ENCODE results near the gene TLK1. TPM values are rescaled to one million over a fixed set of nuclear protein-coding genes. Genes with fewer than 3 reads are reported as not detected.

Gene TLK1
- total RNA-seq, 1 donor from 2014 or later: 35.8 TPM

DNA sequence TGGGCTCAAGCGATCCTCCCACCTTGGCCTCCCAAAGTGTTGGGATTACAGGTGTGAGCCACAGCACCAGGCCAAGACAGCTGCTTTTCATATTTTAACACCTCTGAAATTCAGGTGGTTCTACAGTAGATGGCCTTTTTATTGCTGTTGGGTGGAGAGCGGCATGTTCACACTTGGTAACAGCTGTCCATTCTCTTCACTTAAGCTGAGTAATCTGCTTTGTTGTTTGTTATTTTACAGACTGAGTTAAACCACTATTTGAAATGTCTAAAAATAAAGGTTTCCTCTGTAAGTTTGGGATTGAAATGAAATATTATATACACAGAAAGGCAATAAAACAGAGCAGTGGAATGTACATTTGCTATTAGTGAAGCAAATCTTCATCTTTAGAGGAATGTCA lies 44.9 kb upstream of the TLK1 start:
- no peak for DNase-seq (ENCODE audit: extremely low spot score in 2 of 2)

DNA sequence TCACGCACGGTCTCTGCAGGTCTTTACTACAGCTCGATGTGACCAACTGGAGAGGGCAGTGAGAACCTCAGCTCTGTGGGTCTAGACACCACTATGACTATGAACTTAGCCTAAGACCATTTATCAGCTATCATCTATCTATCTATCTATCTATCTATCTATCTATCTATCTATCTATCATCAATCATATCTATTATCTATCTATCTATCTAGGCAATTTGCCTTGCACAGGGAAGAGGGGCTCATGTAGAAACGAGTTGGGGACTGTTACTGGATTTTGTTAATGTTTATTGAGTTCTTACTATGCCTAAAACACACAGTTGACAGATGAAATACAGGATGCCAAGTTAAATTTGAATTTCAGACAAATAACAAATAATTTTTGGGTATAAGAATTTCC lies 41.1 kb upstream of the TLK1 start:
- DNase-seq (ENCODE audit: extremely low spot score in 2 of 2): no peak
- Histone ChIP-seq H3K27me3 (no peaks in the 10 kb centered on the region), H3K9me3 (no peaks in the 10 kb centered on the region), H3K4me1 (no peaks in the 10 kb centered on the region), H3K36me3 (no peaks in the 10 kb centered on the region), H3K27ac (no peak overlapping the region), H3K4me3 (no peak overlapping the region)
- TF ChIP-seq CTCF (IDR thresholded peaks at IDR 0.05) (no peak), POLR2A (IDR thresholded peaks at IDR 0.05) (no peak), POLR2AphosphoS5 (IDR thresholded peaks at IDR 0.05; ENCODE audit: insufficient read depth in 1 of 2, low read depth in 1 of 2) (no peak)
- intact Hi-C loops (cut with DNase I): no loop called here

More for the DNA sequence above, 44.9 kb upstream of the TLK1 start:
- TF ChIP-seq POLR2A (IDR thresholded peaks at IDR 0.05): no peak
- TF ChIP-seq POLR2AphosphoS5 (IDR thresholded peaks at IDR 0.05; ENCODE audit: insufficient read depth in 1 of 2, low read depth in 1 of 2): no peak
- no peak for TF ChIP-seq CTCF (IDR thresholded peaks at IDR 0.05)
- no peak overlapping the region for H3K4me3 ChIP-seq
- no peaks in the 10 kb centered on the region for H3K27me3 ChIP-seq
- H3K27ac ChIP-seq: no peak overlapping the region
- H3K9me3 ChIP-seq: no peaks in the 10 kb centered on the region
- intact Hi-C loops (cut with DNase I): no loop called here
- no peaks in the 10 kb centered on the region for H3K4me1 ChIP-seq
- no peaks in the 10 kb centered on the region for H3K36me3 ChIP-seq

DNA sequence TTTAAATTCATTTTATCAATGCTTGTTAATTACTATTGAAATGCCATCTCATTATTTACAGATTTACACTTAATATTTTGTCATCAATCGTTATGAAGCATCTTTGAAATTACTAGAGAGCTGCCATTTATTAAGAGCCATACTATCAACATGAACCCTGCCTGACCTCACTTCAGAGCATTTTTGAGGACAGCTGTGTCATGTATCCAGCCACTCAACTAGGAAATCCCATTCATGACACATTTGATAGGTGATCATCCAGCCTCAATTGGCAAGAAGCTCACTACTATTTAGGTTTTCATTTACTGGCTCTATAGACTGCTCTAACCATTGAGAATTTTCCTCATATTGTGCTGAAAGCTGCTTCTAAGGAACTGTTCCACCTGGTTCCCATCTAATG lies 40.6 kb upstream of the TLK1 start:
- Histone ChIP-seq H3K27ac (no peak overlapping the region), H3K36me3 (no peaks in the 10 kb centered on the region), H3K4me1 (no peaks in the 10 kb centered on the region), H3K4me3 (no peak overlapping the region), H3K27me3 (no peaks in the 10 kb centered on the region), H3K9me3 (no peaks in the 10 kb centered on the region)
- TF ChIP-seq POLR2A (IDR thresholded peaks at IDR 0.05) (no peak), CTCF (IDR thresholded peaks at IDR 0.05) (no peak), POLR2AphosphoS5 (IDR thresholded peaks at IDR 0.05; ENCODE audit: insufficient read depth in 1 of 2, low read depth in 1 of 2) (no peak)
- no peak for DNase-seq (ENCODE audit: extremely low spot score in 2 of 2)
- intact Hi-C loops (cut with DNase I): no loop called here

DNA sequence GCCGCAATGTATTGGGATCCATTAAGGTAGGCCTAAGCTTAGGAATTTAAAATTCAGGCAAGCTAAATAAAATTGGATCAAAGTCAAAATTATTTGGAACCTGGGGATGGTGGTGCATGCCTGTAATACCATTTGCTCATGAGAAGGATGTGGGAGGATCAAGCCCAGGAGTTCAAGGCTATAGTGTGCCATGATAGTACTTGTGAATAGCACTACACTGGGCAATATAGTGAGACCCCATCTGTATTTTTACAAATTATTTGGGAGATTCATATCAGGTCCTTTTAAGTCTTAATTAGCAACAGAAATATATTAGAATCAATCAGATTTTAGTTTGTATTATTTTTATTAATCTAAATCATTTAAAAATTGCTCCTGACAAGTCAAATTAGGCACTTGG lies 39.8 kb upstream of the TLK1 start:
- intact Hi-C loops (cut with DNase I): no loop called here

GRCh38 chr2:171191021-171191420 lies 30.3 kb upstream of the TLK1 start:
- Histone ChIP-seq H3K4me1 (no peaks in the 10 kb centered on the region), H3K27me3 (no peaks in the 10 kb centered on the region), H3K4me3 (no peak overlapping the region), H3K36me3 (no peaks in the 10 kb centered on the region), H3K27ac (no peak overlapping the region), H3K9me3 (no peaks in the 10 kb centered on the region)
- intact Hi-C loops (cut with DNase I): no loop called here
- no peak for DNase-seq (ENCODE audit: extremely low spot score in 2 of 2)
- TF ChIP-seq POLR2AphosphoS5 (IDR thresholded peaks at IDR 0.05; ENCODE audit: insufficient read depth in 1 of 2, low read depth in 1 of 2) (no peak), CTCF (IDR thresholded peaks at IDR 0.05) (no peak), POLR2A (IDR thresholded peaks at IDR 0.05) (no peak)

More for the DNA sequence above, 39.8 kb upstream of the TLK1 start:
- Histone ChIP-seq H3K27me3 (no peaks in the 10 kb centered on the region), H3K4me3 (no peak overlapping the region), H3K27ac (no peak overlapping the region), H3K36me3 (no peaks in the 10 kb centered on the region), H3K4me1 (no peaks in the 10 kb centered on the region), H3K9me3 (no peaks in the 10 kb centered on the region)
- TF ChIP-seq POLR2AphosphoS5 (IDR thresholded peaks at IDR 0.05; ENCODE audit: insufficient read depth in 1 of 2, low read depth in 1 of 2) (no peak), CTCF (IDR thresholded peaks at IDR 0.05) (no peak), POLR2A (IDR thresholded peaks at IDR 0.05) (no peak)
- DNase-seq (ENCODE audit: extremely low spot score in 2 of 2): no peak
